ENCODE measurements around the gene LRFN2. TPM values are rescaled to one million over a fixed set of nuclear protein-coding genes. Genes with fewer than 3 reads are reported as not detected.

Gene LRFN2
- total RNA-seq, 1 donor from 2014 or later: not detected

DNA sequence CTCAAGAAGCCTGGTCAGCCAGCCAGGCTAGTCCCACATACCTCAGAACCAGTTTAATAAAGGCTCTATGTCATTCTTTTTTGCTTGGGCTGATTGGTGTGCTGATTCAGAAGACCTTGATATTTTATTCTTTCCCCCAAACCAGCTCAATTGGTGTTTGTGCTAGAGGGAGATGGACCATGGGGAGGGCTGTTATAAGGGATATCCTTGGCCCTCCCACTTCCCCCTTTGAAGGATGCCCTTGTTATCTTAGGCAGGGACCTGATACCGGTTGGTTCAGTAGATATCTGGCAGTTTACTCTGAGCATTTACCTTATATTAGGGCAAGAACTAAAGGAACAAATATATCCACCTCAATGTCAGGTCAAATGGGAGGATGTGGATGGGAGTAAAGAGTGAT lies 207.4 kb downstream of the LRFN2 start:
- no peaks in the 10 kb centered on the region for H3K4me1 Mint-ChIP-seq

DNA sequence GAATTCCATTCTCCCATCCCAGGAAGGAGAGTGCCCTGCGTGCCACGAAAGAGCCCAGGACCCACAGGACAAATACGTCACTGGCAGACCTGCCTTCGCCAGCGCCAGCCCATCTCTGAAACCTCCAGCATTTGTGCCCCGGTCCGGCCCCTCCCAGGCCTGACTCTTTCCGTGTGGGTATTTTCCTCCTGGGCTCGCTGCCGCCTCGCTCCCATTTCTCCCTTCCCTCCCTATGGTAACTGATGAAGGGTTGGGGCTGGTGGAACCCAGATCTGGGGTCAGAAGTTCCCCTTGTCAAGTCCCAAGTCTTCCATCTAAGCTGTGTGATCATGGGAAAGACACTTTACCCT lies 208.5 kb downstream of the LRFN2 start:
- Mint-ChIP-seq H3K9me3 (no peaks in the 10 kb centered on the region), H3K36me3 (no peaks in the 10 kb centered on the region)
- DNase-seq (ENCODE audit: low spot score in 2 of 2, unreplicated experiment in 2 of 2): peak in 1 of 2 experiments; percentile 3

More for the DNA sequence above, 207.4 kb downstream of the LRFN2 start:
- no peaks in the 10 kb centered on the region for H3K36me3 Mint-ChIP-seq
- TF ChIP-seq, protein P1, sequence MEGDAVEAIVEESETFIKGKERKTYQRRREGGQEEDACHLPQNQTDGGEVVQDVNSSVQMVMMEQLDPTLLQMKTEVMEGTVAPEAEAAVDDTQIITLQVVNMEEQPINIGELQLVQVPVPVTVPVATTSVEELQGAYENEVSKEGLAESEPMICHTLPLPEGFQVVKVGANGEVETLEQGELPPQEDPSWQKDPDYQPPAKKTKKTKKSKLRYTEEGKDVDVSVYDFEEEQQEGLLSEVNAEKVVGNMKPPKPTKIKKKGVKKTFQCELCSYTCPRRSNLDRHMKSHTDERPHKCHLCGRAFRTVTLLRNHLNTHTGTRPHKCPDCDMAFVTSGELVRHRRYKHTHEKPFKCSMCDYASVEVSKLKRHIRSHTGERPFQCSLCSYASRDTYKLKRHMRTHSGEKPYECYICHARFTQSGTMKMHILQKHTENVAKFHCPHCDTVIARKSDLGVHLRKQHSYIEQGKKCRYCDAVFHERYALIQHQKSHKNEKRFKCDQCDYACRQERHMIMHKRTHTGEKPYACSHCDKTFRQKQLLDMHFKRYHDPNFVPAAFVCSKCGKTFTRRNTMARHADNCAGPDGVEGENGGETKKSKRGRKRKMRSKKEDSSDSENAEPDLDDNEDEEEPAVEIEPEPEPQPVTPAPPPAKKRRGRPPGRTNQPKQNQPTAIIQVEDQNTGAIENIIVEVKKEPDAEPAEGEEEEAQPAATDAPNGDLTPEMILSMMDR (IDR thresholded peaks at IDR 0.05; ENCODE audit: unreplicated experiment): no peak
- no peaks in the 10 kb centered on the region for H3K9me3 Mint-ChIP-seq
- H3K4me3 Mint-ChIP-seq: no peak overlapping the region
- H3K27ac Mint-ChIP-seq: no peak overlapping the region
- no peak for DNase-seq (ENCODE audit: low spot score in 2 of 2, unreplicated experiment in 2 of 2)
- peaks cover 32% of the 10 kb centered on the region for H3K27me3 Mint-ChIP-seq (ENCODE audit: low read depth)

DNA sequence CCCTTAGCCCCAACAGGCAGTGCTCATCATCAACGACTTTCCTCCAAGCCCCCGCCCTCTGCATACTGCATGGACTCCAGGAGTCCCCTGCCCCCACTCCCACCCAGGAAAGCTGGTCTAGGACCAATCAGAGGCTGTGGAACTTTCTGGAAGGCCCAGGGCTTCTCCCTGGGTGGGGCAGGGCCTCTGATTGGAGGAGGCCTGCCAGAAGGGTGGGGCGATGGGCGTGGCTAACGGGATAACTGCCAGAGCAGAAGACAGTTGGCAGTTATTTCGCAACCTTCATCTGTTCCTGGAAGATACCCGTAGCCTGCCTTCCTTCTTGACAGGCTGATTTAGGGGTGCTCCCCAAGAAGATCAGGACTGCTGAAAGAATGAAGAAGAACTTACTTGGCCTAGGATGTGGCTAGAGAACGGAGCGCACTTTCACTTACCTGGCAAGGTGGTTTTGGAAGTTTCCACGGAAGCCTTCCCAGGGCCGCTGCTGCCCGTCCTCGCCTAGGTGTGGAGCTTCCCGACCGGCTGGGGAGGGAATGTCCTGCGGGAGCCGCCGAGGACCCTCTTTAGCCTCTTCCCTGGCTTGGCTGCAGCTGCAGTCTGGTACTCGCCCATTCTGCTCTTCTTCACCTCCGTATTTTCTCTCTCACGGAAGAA lies 209.0 kb downstream of the LRFN2 start:
- no peak overlapping the region for H3K4me3 Mint-ChIP-seq
- no peaks in the 10 kb centered on the region for H3K9me3 Mint-ChIP-seq
- no peaks in the 10 kb centered on the region for H3K36me3 Mint-ChIP-seq
- H3K27me3 Mint-ChIP-seq (ENCODE audit: low read depth): peaks cover 20% of the 10 kb centered on the region
- TF ChIP-seq, protein P1 (IDR thresholded peaks at IDR 0.05; ENCODE audit: unreplicated experiment): no peak
- no peak overlapping the region for H3K27ac Mint-ChIP-seq
- no peaks in the 10 kb centered on the region for H3K4me1 Mint-ChIP-seq
- no peak for DNase-seq (ENCODE audit: low spot score in 2 of 2, unreplicated experiment in 2 of 2)

More for the DNA sequence above, 208.5 kb downstream of the LRFN2 start:
- Mint-ChIP-seq H3K27ac (no peak overlapping the region), H3K4me1 (no peaks in the 10 kb centered on the region), H3K4me3 (no peak overlapping the region), H3K27me3 (ENCODE audit: low read depth) (peaks cover 24% of the 10 kb centered on the region)
- TF ChIP-seq, protein P1 (IDR thresholded peaks at IDR 0.05; ENCODE audit: unreplicated experiment): no peak

DNA sequence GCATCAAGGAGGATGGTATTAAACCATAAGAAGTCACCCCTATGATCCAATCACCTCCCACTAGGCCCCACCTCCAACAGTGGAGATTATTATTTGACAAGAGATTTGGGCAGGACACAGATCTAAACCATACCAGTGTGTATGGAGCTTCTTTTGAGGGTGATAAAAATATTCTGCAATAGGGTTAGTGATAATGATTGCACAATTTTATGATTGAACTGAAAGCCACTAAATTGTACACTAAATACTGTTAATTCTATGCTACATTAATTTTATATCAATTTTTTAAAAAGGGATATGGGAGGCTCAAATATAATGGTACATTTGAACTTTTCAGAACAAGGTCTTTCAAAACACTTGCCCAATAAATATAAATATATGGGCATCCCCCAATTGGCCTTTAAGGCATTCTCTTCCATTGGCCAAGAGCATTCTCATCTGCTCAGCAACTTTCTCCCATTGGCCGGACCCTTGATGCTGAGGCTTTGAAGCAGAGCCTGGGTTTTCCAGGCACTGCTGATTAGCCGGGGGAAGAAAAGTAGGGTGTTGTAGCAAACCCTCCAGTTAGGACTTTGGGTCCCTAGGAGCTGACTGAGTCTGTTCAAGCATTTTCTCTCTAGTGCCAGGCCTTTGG lies 209.9 kb downstream of the LRFN2 start:
- H3K36me3 Mint-ChIP-seq: no peaks in the 10 kb centered on the region
- H3K9me3 Mint-ChIP-seq: no peaks in the 10 kb centered on the region
- TF ChIP-seq, protein P1 (IDR thresholded peaks at IDR 0.05; ENCODE audit: unreplicated experiment): no peak
- no peaks in the 10 kb centered on the region for H3K4me1 Mint-ChIP-seq
- no peak overlapping the region for H3K4me3 Mint-ChIP-seq
- H3K27ac Mint-ChIP-seq: no peak overlapping the region
- peak in 1 of 2 experiments; percentile 7 for DNase-seq (ENCODE audit: low spot score in 2 of 2, unreplicated experiment in 2 of 2)
- peaks cover 11% of the 10 kb centered on the region for H3K27me3 Mint-ChIP-seq (ENCODE audit: low read depth)

DNA sequence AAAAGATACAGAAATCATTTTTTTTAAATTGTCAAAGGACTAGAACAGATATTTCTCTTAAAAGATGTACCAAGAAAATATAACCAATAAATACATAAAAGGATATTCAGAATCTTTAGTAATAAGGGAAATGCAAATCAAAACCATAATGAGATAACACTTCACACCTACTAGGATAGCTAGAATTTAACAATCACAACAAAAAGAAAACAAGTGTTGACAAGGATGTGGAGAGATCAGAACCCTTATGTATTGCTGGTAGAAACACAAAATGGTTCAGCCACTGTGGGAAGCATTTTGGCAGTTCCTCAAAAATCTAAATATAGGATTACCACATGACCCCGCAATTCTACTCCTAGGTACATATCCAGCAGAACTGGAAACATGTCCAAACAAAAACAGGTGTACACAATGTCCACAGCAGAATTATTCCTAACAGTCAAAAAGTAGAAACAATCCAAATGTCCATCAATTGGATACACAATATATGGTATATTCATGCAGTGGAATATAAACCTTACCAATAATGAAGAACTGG lies 211.0 kb downstream of the LRFN2 start:
- TF ChIP-seq, protein P1 (IDR thresholded peaks at IDR 0.05; ENCODE audit: unreplicated experiment): no peak
- H3K9me3 Mint-ChIP-seq: peaks cover 10% of the 10 kb centered on the region
- peaks cover 17% of the 10 kb centered on the region for H3K27me3 Mint-ChIP-seq (ENCODE audit: low read depth)
- no peak overlapping the region for H3K4me3 Mint-ChIP-seq
- no peak overlapping the region for H3K27ac Mint-ChIP-seq
- no peaks in the 10 kb centered on the region for H3K4me1 Mint-ChIP-seq
- H3K36me3 Mint-ChIP-seq: no peaks in the 10 kb centered on the region
- DNase-seq (ENCODE audit: low spot score in 2 of 2, unreplicated experiment in 2 of 2): no peak

Measured in mesothelial cell of epicardium (in vitro differentiated cells).